HG02870 (cell line): ENCODE results near the gene ISOC1.
A peak's percentile ranks its signal among the peaks of the same experiment; 100 is the strongest.

Experiments used
- ATAC-seq: cut with Tn5 transposase; IDR thresholded peaks from one replicate; pipeline ENCODE4 v1.9.1; 2021; ENCODE audit warnings: mild to moderate bottlenecking, moderate library complexity; ENCODE audit not compliant: unreplicated experiment

The ISOC1 gene

DNA sequence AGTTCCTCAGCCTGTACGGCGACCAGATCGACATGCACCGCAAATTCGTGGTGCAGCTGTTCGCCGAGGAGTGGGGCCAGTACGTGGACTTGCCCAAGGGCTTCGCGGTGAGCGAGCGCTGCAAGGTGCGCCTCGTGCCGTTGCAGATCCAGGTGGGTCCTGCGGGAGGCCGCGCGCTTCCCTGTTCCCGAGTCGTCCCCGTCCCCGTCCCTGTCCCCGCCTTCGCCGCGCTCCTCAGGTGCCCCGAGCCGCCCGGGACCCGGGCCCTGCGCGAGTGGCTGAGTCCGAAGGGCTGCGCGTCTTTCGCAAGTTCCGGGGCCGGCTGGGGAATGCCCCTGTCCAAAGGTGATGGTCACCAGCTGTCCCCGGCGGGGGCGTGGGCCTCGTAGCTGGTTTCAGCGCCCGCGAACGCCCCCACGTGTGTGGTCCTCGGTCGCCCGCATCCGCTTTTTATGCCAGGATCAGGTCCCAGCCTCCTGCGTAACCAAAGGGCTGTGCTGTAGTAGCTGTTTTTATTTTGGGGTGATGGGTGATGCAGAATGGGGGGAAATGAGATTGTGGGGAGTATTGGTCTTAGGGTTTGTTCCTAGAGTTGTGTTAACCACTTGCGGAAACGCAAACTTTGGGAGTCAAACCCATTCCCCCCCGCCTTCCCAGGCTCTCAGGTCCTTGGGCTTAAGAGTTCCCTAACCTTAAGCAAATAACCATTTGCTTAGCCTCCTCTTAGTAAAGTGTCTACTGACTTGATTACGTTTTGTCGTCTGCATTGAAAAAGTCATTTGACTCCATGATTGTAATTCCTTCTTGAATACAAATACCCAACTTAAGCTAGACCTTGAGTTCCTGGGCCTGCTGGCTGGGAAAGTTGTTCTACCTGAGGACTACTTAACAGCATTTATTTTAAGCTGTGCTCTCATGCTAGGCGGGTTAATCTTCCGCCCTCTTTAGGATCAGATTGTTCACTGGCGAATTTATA, 663 bp downstream of the ISOC1 start:
- ATAC-seq, result peak; percentile 51

- no peak for ATAC-seq
These were observed 1.9 kb downstream of the ISOC1 start for GRCh38 chr5:129096382-129096991.

DNA sequence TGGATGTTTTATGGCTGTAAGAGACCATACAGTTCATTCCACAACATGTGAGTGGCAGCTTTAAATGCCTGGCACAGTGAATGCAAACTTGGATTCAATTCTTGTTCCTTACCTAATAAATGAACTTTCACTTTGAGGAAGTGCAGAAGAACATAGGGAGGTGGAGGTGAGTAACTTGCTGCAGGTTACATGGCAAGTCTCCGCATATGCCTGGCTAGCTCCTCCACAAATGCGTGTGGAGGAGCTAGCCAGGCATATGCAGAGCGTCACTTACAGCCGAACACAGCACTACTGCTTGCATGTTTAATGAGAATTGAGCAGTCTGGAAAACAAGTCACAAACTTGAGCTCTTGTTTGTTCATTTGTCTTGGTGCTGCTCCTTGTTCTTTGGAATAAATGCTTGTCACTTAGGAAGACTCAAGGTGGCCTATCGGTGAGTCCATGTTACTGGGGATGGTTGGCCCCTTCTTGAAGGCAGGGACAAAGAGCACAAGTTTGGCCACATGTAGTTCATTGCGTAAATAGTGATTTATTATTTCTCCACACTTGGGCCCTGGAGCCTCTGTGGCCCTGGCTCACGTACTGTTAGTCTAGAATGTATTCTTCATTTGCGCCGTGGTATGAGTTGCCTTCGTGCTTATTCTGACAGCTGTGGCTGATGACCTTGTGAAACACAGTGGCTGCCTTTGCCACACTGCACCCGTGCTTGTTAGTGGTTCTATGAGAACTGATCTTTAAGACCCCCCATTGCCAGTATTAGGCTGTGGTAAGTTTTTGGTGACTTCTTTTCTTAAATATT, 3.1 kb downstream of the ISOC1 start:
- ATAC-seq, result no peak

DNA sequence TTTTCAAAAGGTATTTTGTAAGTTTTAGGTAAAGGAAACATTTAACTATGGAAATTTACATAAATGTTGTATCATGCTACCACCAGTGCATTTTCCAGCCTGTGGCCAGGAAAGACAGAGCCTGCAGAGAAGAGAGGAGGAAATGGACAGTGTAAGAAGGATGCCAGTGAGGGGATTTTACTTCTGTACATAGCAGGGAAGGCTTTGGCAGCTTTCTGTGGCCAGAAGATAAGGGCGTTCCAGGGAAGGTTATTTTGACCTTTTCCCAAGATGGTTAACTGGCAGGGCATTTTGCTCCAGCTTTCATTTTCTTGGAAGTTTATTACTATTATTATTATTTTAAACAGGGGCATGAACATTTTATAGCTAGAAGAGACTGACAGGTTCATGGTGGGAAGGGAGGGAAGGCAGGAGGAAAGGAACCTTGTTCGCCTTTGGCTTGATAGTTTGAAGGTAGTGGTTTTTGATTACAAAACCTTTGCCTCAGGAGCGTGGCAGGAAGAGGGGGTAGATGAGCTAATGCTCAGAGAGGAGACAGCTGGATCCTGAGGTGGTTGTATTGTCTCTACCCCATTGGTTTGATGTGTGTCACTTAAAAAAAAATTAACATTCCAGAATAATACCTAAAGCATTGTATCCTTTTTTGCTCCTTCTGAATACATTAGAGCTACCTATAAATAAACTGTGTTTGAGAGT, 4.1 kb downstream of the ISOC1 start:
- ATAC-seq, result no peak

GRCh38 chr5:129099184-129099569, 4.6 kb downstream of the ISOC1 start:
- no peak for ATAC-seq

- no peak for ATAC-seq
These were observed 7.2 kb downstream of the ISOC1 start for GRCh38 chr5:129101794-129102193.

DNA sequence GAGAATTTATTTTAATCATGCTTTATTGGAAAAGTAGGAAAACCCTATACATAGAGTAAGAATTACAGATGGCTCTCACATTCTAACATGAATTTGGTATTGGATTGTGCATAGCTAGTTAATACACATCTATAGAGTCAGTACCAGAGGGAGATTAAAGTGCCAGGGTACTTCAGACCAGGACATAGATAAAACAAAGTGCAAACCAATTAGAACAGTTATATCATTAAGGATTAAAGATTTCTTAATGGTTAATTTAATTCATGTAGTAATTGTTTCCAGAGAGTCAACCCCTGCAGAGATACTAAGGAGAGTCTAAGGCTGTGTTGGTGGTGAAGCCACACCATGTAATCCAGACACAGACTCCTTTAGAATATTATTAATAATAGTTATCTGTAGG, 8.8 kb downstream of the ISOC1 start:
- ATAC-seq, result no peak

- no peak for ATAC-seq
These were observed 10.4 kb downstream of the ISOC1 start for GRCh38 chr5:129104915-129105455.

DNA sequence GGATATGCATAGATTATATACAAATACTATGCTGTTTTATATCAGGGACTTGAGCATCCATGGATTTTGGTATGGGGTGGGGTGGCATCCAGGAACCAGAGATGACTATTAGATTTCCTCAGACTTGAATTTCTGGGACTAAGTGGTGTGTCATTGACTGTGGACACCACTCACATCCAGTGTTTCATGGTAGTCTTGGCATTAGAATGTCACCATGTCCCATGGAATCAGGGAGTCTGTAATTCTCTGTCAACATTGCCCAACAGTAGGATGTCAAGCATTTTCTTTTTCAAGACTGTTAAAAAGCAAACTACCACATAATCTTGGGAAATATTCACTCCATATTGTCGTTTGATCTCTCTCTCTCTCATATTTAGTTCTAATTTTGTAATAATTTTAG, 13.1 kb downstream of the ISOC1 start:
- no peak for ATAC-seq

DNA sequence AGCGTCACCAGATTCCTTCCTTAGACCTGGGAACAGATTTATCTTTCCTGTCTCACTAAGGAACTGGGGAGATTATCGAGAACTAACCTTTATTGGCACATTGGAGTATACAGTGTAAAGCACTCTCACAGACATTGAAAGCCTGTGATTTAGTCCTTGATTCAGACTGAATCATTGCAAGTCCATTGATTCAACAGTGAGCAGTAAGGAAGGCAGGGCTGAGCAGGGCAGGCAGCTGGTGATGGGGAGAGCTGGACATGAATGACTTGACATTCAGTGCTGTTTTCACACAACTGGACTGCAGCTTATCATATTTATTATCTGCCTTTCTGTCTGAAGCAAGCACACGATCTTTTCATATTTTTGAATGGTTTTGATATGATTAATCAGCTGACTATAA, 16.2 kb downstream of the ISOC1 start:
- no peak for ATAC-seq

DNA sequence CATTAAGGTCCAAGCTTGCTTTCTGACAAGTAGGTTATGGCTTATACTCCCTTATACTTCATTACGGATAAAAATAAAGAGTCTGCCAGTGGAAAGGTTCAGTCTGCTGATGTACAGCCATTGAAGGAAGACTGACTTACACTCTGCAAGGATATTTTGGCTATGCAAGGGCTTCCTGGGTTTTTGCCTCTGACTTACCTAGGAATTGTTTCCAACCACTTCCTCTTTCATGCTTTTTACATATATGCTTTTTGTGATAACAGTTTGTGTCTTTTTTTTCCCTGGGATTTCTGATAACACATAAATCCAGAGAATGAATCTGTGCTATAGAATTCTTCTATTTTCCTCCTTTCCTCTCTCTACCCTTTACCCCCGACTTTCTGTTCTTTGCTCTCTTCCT, 16.8 kb downstream of the ISOC1 start:
- no peak for ATAC-seq

- ATAC-seq, result no peak
These were observed 17.7 kb downstream of the ISOC1 start for GRCh38 chr5:129112295-129112694.

- ATAC-seq, result no peak
These were observed 19.3 kb downstream of the ISOC1 start for GRCh38 chr5:129113867-129114266.

DNA sequence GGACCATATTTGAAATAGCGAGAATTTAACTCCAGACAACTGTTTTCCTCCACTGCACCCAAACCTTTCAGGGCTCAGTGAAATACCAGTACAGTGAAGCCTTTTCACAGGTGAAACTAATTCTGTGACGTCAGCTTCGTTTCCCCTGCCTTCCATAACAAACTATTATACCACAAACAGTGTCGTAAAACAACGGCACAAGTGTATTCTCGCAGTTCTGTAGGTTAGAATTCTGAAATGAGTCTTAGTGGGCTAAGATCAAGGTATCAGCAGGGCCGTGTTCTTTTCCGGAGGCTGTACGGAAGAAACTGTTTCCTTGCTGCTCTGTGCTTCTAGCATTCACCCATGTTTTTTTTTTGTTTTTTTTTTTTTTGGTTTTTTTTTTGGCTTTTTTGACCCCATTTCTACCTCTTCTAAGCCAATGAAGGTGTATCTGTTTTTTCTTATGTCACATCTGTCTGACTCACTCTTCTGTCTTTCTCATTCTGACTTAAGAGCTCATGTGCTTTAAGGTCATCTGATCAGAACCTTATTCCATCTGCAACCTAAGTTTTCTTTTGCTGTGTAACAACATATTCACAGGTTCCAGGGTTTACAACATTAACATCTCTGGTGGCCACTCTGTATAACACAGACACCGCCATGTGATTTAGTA, 20.1 kb downstream of the ISOC1 start:
- no peak for ATAC-seq

DNA sequence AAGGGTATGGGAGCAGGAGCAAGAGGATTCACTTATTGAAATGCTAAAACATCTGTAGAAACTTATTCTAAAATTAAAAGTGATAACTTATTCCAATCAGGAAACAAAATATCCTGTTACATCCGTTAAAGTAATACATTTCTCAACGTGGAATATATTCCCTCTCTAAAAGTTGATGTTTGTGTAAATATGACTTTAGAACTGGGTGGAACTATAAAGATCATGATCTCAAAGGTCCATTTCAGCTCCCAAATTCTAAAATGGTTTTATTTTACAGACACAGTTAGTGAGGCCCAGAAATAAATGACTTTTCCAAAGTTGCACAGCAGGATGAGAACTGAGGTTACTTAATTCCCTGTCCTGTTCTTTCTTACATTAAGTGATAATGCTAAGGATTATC, 21.1 kb downstream of the ISOC1 start:
- no peak for ATAC-seq

DNA sequence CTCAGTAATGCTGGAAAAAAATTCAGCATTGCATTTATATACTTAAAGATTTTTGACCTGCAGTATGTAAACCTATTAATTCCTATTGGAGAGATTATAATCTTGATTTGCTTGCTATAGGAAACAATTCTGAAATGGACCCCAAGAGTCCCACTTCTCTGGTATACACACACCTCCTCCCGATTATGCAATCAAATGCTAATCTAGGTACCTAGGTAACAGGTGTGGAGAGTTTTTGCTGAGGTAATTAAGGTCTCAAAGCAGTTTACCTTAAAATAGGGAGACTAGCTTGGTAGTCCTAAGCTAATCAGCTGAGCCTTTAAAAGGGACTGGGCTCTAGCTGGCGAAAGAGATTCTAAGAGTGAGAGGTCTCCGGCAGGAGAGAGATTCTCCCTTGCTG, 22.2 kb downstream of the ISOC1 start:
- no peak for ATAC-seq

DNA sequence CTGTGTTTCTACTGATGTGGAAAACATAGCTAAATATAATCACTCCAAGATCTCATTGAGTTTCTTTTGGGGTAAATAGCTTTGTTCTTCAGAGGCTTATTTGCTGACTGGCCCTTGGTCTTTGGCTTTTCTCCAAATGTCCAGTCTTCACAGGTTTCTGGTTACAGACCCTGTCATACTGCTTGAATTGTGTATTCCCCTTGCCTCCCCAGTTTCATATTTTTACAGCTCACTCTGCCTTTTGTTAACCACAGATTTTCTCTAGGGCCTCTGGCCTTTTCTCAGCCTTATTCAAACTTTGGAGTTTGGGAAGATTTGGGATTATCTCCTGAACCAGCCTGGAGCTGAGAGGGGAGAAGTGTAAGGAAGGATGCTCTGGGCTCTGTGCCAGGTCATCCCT, 23.9 kb downstream of the ISOC1 start:
- ATAC-seq, result no peak

DNA sequence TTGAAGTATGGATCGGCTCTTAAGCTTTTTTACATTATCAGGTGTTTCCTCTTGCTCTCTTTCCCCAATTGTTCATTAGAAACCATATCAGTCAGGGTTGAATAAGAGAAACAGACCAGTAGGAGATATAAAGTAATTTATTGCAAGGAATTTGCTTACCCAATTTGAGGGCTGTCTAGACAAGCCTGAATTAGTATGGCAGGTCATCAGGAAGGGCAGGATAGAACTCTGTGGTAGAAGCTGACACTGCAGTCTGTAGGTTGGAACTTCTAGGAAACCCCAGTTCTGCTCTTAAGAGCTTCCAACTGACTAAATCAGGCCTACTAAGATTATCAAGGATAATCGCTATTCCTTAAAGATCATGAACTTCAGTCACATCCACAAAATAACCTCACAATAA, 24.3 kb downstream of the ISOC1 start:
- ATAC-seq, result no peak

DNA sequence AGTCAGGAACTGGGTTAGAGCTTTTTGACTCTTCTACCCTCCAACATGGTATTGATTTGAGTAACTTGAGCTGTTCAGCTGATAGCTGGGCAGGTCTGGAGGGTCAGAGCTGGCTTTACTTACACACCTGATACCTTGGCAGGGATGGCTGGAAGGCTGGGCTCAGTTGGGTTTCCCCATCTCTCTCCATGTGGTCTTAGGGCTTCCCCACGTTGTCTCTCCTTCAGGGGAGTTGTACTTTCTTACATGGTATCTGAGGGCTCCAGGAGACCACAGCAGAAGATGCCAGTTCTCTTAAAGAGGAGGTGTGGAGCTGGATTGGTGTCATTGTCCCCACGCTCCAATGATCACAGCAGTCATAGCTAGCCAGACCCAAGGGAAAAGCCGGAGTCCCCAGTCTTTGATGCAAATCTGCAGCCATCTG, 25.6 kb downstream of the ISOC1 start:
- ATAC-seq, result peak; percentile 82

GRCh38 chr5:129122560-129122959, 28.0 kb downstream of the ISOC1 start:
- no peak for ATAC-seq
